Calu3 (cell line): ENCODE data around the gene CDO1. TPM values are rescaled to one million over a fixed set of nuclear protein-coding genes. Genes with fewer than 3 reads are reported as not detected.

Experiments used
- BruUV-seq: library from RNA; stranded (reverse); fragments of 400-500 nt; replicated peaks from 2 replicates; lab custom pipeline; 2021; lab: Mats Ljungman, UMichigan
- CTCF ChIA-PET: fragments of 300-600 bp; sonication (Branson Sonifier 250); formaldehyde crosslinking; loops from one replicate; lab custom pipeline; 2022; ENCODE audit warnings: antibody characterized with exemption; lab: Charles Lee
- DNase-seq: peaks from one replicate; pipeline ENCODE4 v3.0.0; 2022
- H3K27ac Mint-ChIP-seq: one replicate; pipeline ENCODE4 v1.8.0; 2022; ENCODE audit warnings: mixed read lengths; ENCODE audit not compliant: unreplicated experiment
- H3K27me3 Mint-ChIP-seq: one replicate; pipeline ENCODE4 v1.8.0; 2022; ENCODE audit warnings: mixed read lengths; ENCODE audit not compliant: unreplicated experiment
- H3K36me3 Mint-ChIP-seq: one replicate; pipeline ENCODE4 v1.8.0; 2022; ENCODE audit warnings: mild to moderate bottlenecking, moderate library complexity, mixed read lengths; ENCODE audit not compliant: insufficient read depth, unreplicated experiment
- H3K4me1 Mint-ChIP-seq: one replicate; pipeline ENCODE4 v1.8.0; 2022; ENCODE audit warnings: mild to moderate bottlenecking, low read depth, mixed read lengths; ENCODE audit not compliant: unreplicated experiment
- H3K4me3 Mint-ChIP-seq: one replicate; pipeline ENCODE4 v1.8.0; 2022; ENCODE audit warnings: mild to moderate bottlenecking, low read depth, moderate library complexity, mixed read lengths; ENCODE audit not compliant: unreplicated experiment
- H3K9me3 Mint-ChIP-seq: one replicate; pipeline ENCODE4 v1.8.0; 2022; ENCODE audit warnings: low read depth, mixed read lengths; ENCODE audit not compliant: unreplicated experiment
- CTCF ChIP-seq: fragments of 200-600 bp; IDR thresholded peaks from one replicate; pipeline ENCODE4 v1.8.0; 2022; ENCODE audit warnings: antibody characterized with exemption; ENCODE audit not compliant: unreplicated experiment
- intact Hi-C: fragments of 100-400 bp; cut with micrococcal nuclease; formaldehyde crosslinking; loops from one replicate; pipeline ENCODE4 v1.10.0; 2022; ENCODE audit not compliant: unreplicated experiment
- total RNA-seq: library from RNA; stranded (reverse); gene quantifications from 2 replicates; pipeline ENCODE4 v1.2.3, GENCODE V29; 2022

CDO1 gene
- total RNA-seq, 1 experiment from 2014 or later = not detected

GRCh38 chr5:115806986-115807653 lies 9.3 kb downstream of the CDO1 start:
- no TSS peak for BruUV-seq

GRCh38 chr5:115801984-115802383 lies 14.5 kb downstream of the CDO1 start:
- peaks cover under 1% of the 10 kb centered on the region for H3K4me1 Mint-ChIP-seq
- no peak for TF ChIP-seq CTCF
- H3K4me3 Mint-ChIP-seq = no peak overlapping the region
- intact Hi-C loops = no loop called here
- no peaks in the 10 kb centered on the region for H3K36me3 Mint-ChIP-seq
- H3K27me3 Mint-ChIP-seq = no peaks in the 10 kb centered on the region
- BruUV-seq = no TSS peak
- H3K9me3 Mint-ChIP-seq = no peaks in the 10 kb centered on the region
- no peak overlapping the region for H3K27ac Mint-ChIP-seq
- DNase-seq = no peak
- CTCF ChIA-PET = no interaction called here

More at GRCh38 chr5:115806986-115807653, 9.3 kb downstream of the CDO1 start:
- peaks cover 4% of the 10 kb centered on the region for H3K9me3 Mint-ChIP-seq
- no peaks in the 10 kb centered on the region for H3K27me3 Mint-ChIP-seq
- H3K27ac Mint-ChIP-seq = no peak overlapping the region
- TF ChIP-seq CTCF = no peak
- no peak overlapping the region for H3K4me3 Mint-ChIP-seq
- CTCF ChIA-PET = interaction anchor here (0.8 kb wide), 1 partner anchor 16 kb away, joined by 3 read pairs; no protein-coding TSS in a partner anchor
- intact Hi-C loops = no loop called here
- no peaks in the 10 kb centered on the region for H3K36me3 Mint-ChIP-seq
- no peak for DNase-seq
- peaks cover 9% of the 10 kb centered on the region for H3K4me1 Mint-ChIP-seq

GRCh38 chr5:115801152-115801551 lies 15.3 kb downstream of the CDO1 start:
- CTCF ChIA-PET = no interaction called here
- Mint-ChIP-seq H3K4me3 (no peak overlapping the region), H3K27ac (no peak overlapping the region), H3K36me3 (no peaks in the 10 kb centered on the region), H3K27me3 (no peaks in the 10 kb centered on the region), H3K9me3 (no peaks in the 10 kb centered on the region), H3K4me1 (no peaks in the 10 kb centered on the region)
- intact Hi-C loops = no loop called here
- TF ChIP-seq CTCF = no peak
- no peak for DNase-seq
- no TSS peak for BruUV-seq

GRCh38 chr5:115800108-115800507 lies 16.4 kb downstream of the CDO1 start:
- Mint-ChIP-seq H3K4me1 (no peaks in the 10 kb centered on the region), H3K36me3 (no peaks in the 10 kb centered on the region), H3K9me3 (no peaks in the 10 kb centered on the region), H3K27me3 (no peaks in the 10 kb centered on the region), H3K27ac (no peak overlapping the region), H3K4me3 (no peak overlapping the region)
- no peak for TF ChIP-seq CTCF
- CTCF ChIA-PET = no interaction called here
- BruUV-seq = no TSS peak
- intact Hi-C loops = no loop called here
- no peak for DNase-seq
